Measurements from ENCODE around the gene GMDS.

GMDS gene

DNA sequence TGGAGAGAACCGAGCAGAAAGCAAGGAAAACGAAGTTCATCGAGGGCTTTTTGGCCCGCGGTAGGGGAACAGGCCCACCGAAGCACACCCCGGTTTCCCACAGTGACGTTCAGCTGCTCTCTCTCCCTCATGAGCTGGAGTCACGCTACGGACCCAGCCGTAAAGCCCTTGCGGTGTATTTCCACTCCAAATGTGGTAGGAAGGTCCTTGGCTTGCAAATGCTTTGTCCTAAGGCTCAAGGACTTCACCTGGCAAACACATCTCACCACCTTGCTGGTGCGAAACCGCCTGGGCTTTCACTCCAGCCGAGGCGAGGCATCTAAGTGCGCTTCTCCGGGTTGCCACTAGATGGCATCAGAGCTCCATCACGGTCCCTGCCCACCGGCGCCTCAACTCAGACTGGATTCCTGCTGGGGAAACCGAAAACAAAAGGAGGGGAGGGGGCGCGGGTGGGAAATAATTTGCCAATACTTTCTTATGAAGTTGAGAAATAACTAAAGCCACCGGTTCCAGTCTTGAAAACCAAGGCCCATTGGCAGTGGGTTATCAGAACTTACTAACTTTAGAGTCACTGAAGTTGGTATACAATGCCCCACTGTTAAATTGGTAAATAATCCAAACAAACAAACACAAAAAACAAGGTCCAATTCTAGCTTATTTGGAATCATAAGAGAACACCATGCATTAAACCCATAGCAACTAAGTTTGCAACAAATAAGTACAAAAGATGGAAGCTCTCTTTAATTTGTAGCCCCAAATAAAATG lies 649.1 kb downstream of the GMDS start:
- no peak overlapping the region for H3K9ac ChIP-seq (ENCODE audit: low read length)
- H3K4me3 ChIP-seq (ENCODE audit: low read length), result no peak overlapping the region
- H3K9me3 ChIP-seq (replicated peaks; ENCODE audit: insufficient read depth, low read length), result no peaks in the 10 kb centered on the region
- H3K79me2 ChIP-seq (ENCODE audit: low read length), result no peaks in the 10 kb centered on the region
- peak; percentile 47 for DNase-seq
- no peak for TF ChIP-seq EZH2 (optimal IDR thresholded peaks at IDR 0.05; ENCODE audit: low read depth, low read length)
- TF ChIP-seq, protein P1, sequence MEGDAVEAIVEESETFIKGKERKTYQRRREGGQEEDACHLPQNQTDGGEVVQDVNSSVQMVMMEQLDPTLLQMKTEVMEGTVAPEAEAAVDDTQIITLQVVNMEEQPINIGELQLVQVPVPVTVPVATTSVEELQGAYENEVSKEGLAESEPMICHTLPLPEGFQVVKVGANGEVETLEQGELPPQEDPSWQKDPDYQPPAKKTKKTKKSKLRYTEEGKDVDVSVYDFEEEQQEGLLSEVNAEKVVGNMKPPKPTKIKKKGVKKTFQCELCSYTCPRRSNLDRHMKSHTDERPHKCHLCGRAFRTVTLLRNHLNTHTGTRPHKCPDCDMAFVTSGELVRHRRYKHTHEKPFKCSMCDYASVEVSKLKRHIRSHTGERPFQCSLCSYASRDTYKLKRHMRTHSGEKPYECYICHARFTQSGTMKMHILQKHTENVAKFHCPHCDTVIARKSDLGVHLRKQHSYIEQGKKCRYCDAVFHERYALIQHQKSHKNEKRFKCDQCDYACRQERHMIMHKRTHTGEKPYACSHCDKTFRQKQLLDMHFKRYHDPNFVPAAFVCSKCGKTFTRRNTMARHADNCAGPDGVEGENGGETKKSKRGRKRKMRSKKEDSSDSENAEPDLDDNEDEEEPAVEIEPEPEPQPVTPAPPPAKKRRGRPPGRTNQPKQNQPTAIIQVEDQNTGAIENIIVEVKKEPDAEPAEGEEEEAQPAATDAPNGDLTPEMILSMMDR (IDR thresholded peaks at IDR 0.05; ENCODE audit: low read length), result peak; percentile 84
- H3K27ac ChIP-seq (ENCODE audit: low read length), result no peak overlapping the region
- H3F3A ChIP-seq (ENCODE audit: insufficient read depth, low read length), result no peaks in the 10 kb centered on the region
- no peaks in the 10 kb centered on the region for H4K20me1 ChIP-seq (ENCODE audit: insufficient read depth, low read length)
- peaks cover 21% of the 10 kb centered on the region for H3K27me3 ChIP-seq (replicated peaks; ENCODE audit: insufficient read depth, low read length)
- H3K36me3 ChIP-seq (replicated peaks; ENCODE audit: insufficient read depth, low read length), result no peaks in the 10 kb centered on the region
- H3K9me2 ChIP-seq (replicated peaks; ENCODE audit: insufficient read depth, low read length), result no peaks in the 10 kb centered on the region
- no peak overlapping the region for H2AFZ ChIP-seq (ENCODE audit: low read length)
- H3K4me1 ChIP-seq (ENCODE audit: low read length), result no peaks in the 10 kb centered on the region
- H3K4me2 ChIP-seq (ENCODE audit: low read depth, low read length), result peak overlapping the region; percentile 40; the same call in 1 of the 2 replicates

DNA sequence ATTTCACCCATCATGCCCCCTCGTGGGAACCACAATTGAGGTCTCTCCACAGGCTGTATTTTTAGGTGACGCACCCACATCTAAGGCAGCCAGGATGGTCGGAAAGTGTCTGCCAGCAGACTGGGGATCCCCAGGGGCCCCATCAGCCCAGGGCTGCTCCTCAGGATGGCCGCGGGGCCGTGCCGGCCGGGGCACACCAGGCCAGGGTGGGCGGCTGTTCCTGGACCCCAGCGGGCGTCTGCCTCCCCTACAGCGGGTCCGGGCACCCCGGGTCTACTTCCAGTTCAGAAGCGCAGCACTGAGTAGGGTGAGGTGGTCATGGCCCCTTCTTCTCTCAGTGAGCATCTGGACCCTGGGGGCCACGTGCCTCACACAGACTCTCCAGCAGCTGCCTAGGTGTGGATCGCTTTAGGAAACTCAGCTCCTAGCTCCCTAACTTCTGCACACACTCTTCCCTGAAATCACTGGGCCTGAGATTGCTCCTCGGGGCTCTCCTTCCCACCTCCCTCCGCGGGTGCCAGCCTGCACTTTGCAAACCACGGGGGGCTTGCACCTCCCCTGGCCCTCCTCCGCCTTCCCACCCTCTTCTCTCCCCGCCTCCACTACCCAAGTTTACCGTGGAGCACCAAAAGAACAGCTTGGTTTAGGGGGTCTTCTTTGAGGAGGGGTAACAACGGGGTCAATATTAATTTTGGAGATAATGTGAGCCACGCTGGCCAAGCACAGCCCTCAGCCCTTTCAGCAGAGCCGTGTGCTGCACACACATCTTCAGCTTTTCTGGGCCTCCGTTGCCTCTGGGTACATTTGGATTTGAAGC lies 649.9 kb downstream of the GMDS start:
- Histone ChIP-seq H3K27me3 (replicated peaks; ENCODE audit: insufficient read depth, low read length) (peaks cover 16% of the 10 kb centered on the region), H3F3A (ENCODE audit: insufficient read depth, low read length) (no peaks in the 10 kb centered on the region), H3K9me3 (replicated peaks; ENCODE audit: insufficient read depth, low read length) (no peaks in the 10 kb centered on the region), H3K4me1 (ENCODE audit: low read length) (no peaks in the 10 kb centered on the region), H4K20me1 (ENCODE audit: insufficient read depth, low read length) (no peaks in the 10 kb centered on the region), H3K36me3 (replicated peaks; ENCODE audit: insufficient read depth, low read length) (no peaks in the 10 kb centered on the region), H3K4me3 (ENCODE audit: low read length) (no peak overlapping the region), H3K79me2 (ENCODE audit: low read length) (no peaks in the 10 kb centered on the region), H3K9ac (ENCODE audit: low read length) (no peak overlapping the region), H3K9me2 (replicated peaks; ENCODE audit: insufficient read depth, low read length) (no peaks in the 10 kb centered on the region), H2AFZ (ENCODE audit: low read length) (no peak overlapping the region), H3K27ac (ENCODE audit: low read length) (no peak overlapping the region), H3K4me2 (ENCODE audit: low read depth, low read length) (peak overlapping the region; percentile 40; the same call in 1 of the 2 replicates)
- TF ChIP-seq, protein P1 (IDR thresholded peaks at IDR 0.05; ENCODE audit: low read length), result no peak
- TF ChIP-seq EZH2 (optimal IDR thresholded peaks at IDR 0.05; ENCODE audit: low read depth, low read length) (no peak), EZH2phosphoT487 (IDR thresholded peaks at IDR 0.05; ENCODE audit: low read length) (no peak)
- DNase-seq, result no peak

DNA sequence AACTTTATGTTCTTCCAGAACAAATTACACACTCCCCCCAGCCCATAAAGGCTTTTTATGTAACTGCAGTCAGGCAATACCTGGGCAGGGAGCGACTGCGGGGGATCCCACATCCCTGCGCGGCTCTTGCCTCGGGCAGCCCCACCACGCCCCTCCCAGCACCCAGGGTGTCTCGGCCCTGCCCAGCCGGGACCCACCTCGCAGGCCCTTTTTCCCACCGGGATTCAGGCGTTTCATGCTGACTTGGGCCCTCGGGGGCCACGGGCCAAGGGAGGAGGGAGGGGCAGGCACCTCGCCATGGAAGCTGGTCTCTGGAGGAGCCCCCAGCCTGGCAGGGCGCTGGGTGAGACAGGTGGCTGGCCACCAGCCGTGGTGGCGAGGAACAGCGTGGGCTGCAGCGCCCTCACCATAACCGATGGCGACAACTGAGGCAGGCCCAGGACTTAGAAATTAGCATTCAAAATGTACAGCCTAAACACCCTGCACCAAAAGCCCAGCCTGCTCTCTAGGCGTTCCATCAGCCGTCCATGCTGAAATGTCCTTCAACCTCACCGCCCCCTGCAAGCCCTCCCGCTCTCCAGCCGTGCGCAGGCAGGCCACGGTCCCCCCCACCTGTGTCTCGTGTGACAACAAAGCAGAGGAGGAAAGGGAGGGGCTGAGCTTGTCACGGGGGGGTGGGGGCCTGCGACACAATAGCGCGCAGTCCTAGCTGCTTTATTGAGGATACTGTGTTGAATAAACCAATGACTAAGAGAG lies 650.8 kb downstream of the GMDS start:
- Histone ChIP-seq H3K4me1 (ENCODE audit: low read length) (no peaks in the 10 kb centered on the region), H3F3A (ENCODE audit: insufficient read depth, low read length) (no peaks in the 10 kb centered on the region), H2AFZ (ENCODE audit: low read length) (no peak overlapping the region), H3K4me3 (ENCODE audit: low read length) (no peak overlapping the region), H3K9me3 (replicated peaks; ENCODE audit: insufficient read depth, low read length) (no peaks in the 10 kb centered on the region), H3K9ac (ENCODE audit: low read length) (no peak overlapping the region), H3K79me2 (ENCODE audit: low read length) (no peaks in the 10 kb centered on the region), H3K27me3 (replicated peaks; ENCODE audit: insufficient read depth, low read length) (peaks cover 16% of the 10 kb centered on the region; the same call in 1 of the 2 replicates), H3K36me3 (replicated peaks; ENCODE audit: insufficient read depth, low read length) (no peaks in the 10 kb centered on the region), H4K20me1 (ENCODE audit: insufficient read depth, low read length) (no peaks in the 10 kb centered on the region), H3K27ac (ENCODE audit: low read length) (no peak overlapping the region), H3K4me2 (ENCODE audit: low read depth, low read length) (no peak overlapping the region), H3K9me2 (replicated peaks; ENCODE audit: insufficient read depth, low read length) (no peaks in the 10 kb centered on the region)
- TF ChIP-seq, protein P1 (IDR thresholded peaks at IDR 0.05; ENCODE audit: low read length), result no peak
- TF ChIP-seq EZH2phosphoT487 (IDR thresholded peaks at IDR 0.05; ENCODE audit: low read length) (no peak), EZH2 (optimal IDR thresholded peaks at IDR 0.05; ENCODE audit: low read depth, low read length) (no peak)
- DNase-seq, result no peak
